ENCODE data around the gene OR6C6. TPM values are rescaled to one million over a fixed set of nuclear protein-coding genes. Genes with fewer than 3 reads are reported as not detected.

Gene OR6C6
- total RNA-seq: not detected

- no peak for TF ChIP-seq CTCF (IDR thresholded peaks at IDR 0.05; ENCODE audit: low read depth)
Measured at GRCh38 chr12:55296469-55296868, at the start of gene OR6C6. OR6C6 (minus strand) TSS chr12:55296569; CDS start chr12:55295232, 1,337 bp downstream.

DNA sequence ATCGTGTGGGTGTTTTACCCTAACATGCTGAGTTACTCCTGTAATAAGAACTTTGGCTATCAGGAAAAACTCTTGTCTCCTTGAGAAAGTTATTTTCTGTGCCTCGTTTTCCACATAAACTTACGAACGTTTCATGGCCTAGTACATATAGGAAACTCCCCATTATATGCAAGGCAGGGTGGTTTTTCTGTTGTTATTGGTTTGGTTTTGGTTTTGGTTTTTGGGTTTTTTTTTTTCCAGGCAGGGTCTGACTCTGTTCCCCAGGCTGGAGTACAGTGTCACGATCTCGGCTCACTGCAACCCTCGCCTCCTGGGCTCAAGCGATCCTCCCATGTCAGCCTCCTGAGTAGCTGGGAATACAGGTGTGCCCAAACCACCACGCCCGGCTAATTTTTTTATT is 39.6 kb upstream of the OR6C6 start:
- TF ChIP-seq CTCF (IDR thresholded peaks at IDR 0.05; ENCODE audit: low read depth): no peak

- TF ChIP-seq CTCF (IDR thresholded peaks at IDR 0.05; ENCODE audit: low read depth): no peak
Measured at GRCh38 chr12:55330446-55330845, 34.1 kb upstream of the OR6C6 start, which contains the start of gene OR6C3. OR6C3 (plus strand) TSS chr12:55330746; CDS start chr12:55331701, 955 bp downstream.

- no peak for TF ChIP-seq CTCF (IDR thresholded peaks at IDR 0.05; ENCODE audit: low read depth)
Measured at GRCh38 chr12:55320201-55320600, 23.8 kb upstream of the OR6C6 start.

DNA sequence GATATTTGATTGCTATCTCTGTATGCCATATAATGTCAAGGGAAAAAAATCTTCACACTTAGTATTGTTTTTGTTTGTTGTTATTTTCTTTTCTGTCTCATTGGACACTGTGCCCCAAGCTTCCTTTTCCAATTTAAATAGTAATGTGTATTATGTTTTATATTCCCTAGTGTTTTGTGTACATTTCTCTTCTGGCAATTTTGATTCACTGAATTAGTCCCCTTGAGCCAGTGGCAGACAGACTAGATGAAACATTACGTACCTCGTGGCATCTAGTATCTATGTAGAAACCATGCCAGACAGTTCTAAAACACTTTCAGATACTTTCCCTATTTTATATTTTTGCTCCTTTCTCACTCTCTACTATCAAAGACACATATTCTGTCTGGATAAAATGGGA is 17.7 kb upstream of the OR6C6 start, which contains the start of gene OR6C1:
Gene OR6C1, plus strand, starts transcription at position 301 of the 400 bp plus-strand sequence. CDS start 6,257 bp downstream, outside the sequence.
- no peak for TF ChIP-seq CTCF (IDR thresholded peaks at IDR 0.05; ENCODE audit: low read depth)

GRCh38 chr12:55289999-55290398 is 6.4 kb downstream of the OR6C6 start:
- TF ChIP-seq CTCF (IDR thresholded peaks at IDR 0.05; ENCODE audit: low read depth): no peak

DNA sequence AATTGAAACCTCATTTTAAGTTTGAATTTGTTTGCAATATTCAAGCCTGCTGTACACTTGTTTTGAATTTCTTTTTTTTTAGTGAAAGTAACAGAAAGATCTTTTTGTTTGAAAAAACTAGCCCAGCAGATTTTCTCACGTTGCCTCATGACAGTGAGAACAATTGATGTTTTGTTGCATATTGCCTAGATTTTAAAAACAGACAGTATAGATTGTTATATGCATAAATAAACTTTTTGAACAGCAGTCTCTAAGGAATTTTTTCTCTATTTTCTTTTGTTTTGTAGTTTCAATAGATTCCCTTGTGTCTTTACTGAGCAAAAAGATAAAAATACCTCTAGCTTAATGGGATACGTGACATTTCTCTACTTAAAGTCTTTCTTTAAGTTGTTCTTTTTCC is 15.4 kb downstream of the OR6C6 start:
- no peak for TF ChIP-seq CTCF (IDR thresholded peaks at IDR 0.05; ENCODE audit: low read depth)

Data from subcutaneous adipose tissue (tissue), 4 donors.